Stomach smooth muscle (tissue), 2 donors: Measurements from ENCODE around the gene PID1.

ENCODE experiments used
- H3K27ac ChIP-seq: one replicate; pipeline ENCODE4 v1.7.0; 2013; ENCODE audit warnings: mild to moderate bottlenecking, low read length, inconsistent platforms
- H3K27me3 ChIP-seq, 2 donors: one replicate each; pipeline ENCODE4 v1.7.0; 2013; ENCODE audit warnings: low read length in 2 of 2; ENCODE audit not compliant: insufficient read depth in 2 of 2, control insufficient read depth in 1 of 2
- H3K36me3 ChIP-seq, 2 donors: one replicate each; pipeline ENCODE4 v1.7.0; 2013; ENCODE audit warnings: low read length in 2 of 2; ENCODE audit not compliant: control insufficient read depth in 2 of 2, insufficient read depth in 2 of 2
- H3K4me1 ChIP-seq: one replicate; pipeline ENCODE4 v1.7.0; 2013; ENCODE audit warnings: low read length; ENCODE audit not compliant: control insufficient read depth, insufficient read depth
- H3K4me3 ChIP-seq, 2 donors: one replicate each; pipeline ENCODE4 v1.7.0; 2013; ENCODE audit warnings: low read length in 2 of 2
- H3K9ac ChIP-seq, 2 donors: one replicate each; pipeline ENCODE4 v1.7.0; 2013; ENCODE audit warnings: low read length in 2 of 2, mild to moderate bottlenecking in 1 of 2
- H3K9me3 ChIP-seq, 2 donors: one replicate each; pipeline ENCODE4 v1.7.0; 2013; ENCODE audit warnings: low read length in 2 of 2; ENCODE audit not compliant: control insufficient read depth in 2 of 2
- donor health status: healthy.
- donor health status: Pancreatic carcinoma.

Gene PID1

GRCh38 chr2:229173825-229174359 is 97.2 kb downstream of the PID1 start:
- no peaks in the 10 kb centered on the region for H3K4me1 ChIP-seq

GRCh38 chr2:229170916-229171315 is 100.2 kb downstream of the PID1 start:
- Histone ChIP-seq H3K9ac (no peak overlapping the region), H3K4me3 (no peak overlapping the region), H3K36me3 (no peaks in the 10 kb centered on the region), H3K27ac (no peak overlapping the region), H3K4me1 (no peaks in the 10 kb centered on the region), H3K9me3 (peaks cover 0 to 3% of the 10 kb centered on the region in 2 donors), H3K27me3 (no peaks in the 10 kb centered on the region)

More at GRCh38 chr2:229173825-229174359, 97.2 kb downstream of the PID1 start:
- Histone ChIP-seq H3K27ac (no peak overlapping the region), H3K36me3 (no peaks in the 10 kb centered on the region), H3K27me3 (no peaks in the 10 kb centered on the region), H3K9ac (no peak overlapping the region), H3K9me3 (peaks cover 0 to 3% of the 10 kb centered on the region in 2 donors), H3K4me3 (no peak overlapping the region)

- no peak overlapping the region for H3K27ac ChIP-seq
- no peaks in the 10 kb centered on the region for H3K4me1 ChIP-seq
These were observed 100.9 kb downstream of the PID1 start for GRCh38 chr2:229170171-229170570.

GRCh38 chr2:229169751-229170150 is 101.3 kb downstream of the PID1 start:
- no peaks in the 10 kb centered on the region for H3K4me1 ChIP-seq
- no peaks in the 10 kb centered on the region for H3K36me3 ChIP-seq
- H3K9me3 ChIP-seq = peaks cover 0 to 3% of the 10 kb centered on the region in 2 donors
- no peaks in the 10 kb centered on the region for H3K27me3 ChIP-seq
- no peak overlapping the region for H3K4me3 ChIP-seq
- no peak overlapping the region for H3K9ac ChIP-seq
- no peak overlapping the region for H3K27ac ChIP-seq

More at GRCh38 chr2:229170171-229170570, 100.9 kb downstream of the PID1 start:
- H3K4me3 ChIP-seq = no peak overlapping the region
- H3K36me3 ChIP-seq = no peaks in the 10 kb centered on the region
- H3K27me3 ChIP-seq = no peaks in the 10 kb centered on the region
- no peak overlapping the region for H3K9ac ChIP-seq
- H3K9me3 ChIP-seq = peaks cover 0 to 3% of the 10 kb centered on the region in 2 donors

GRCh38 chr2:229164545-229165249 is 106.4 kb downstream of the PID1 start:
- Histone ChIP-seq H3K27ac (no peak overlapping the region), H3K4me3 (no peak overlapping the region), H3K9ac (no peak overlapping the region), H3K36me3 (no peaks in the 10 kb centered on the region), H3K4me1 (no peaks in the 10 kb centered on the region), H3K9me3 (no peaks in the 10 kb centered on the region), H3K27me3 (no peaks in the 10 kb centered on the region)

- H3K9me3 ChIP-seq = no peaks in the 10 kb centered on the region
- H3K27ac ChIP-seq = no peak overlapping the region
- no peaks in the 10 kb centered on the region for H3K27me3 ChIP-seq
- H3K4me3 ChIP-seq = no peak overlapping the region
- no peak overlapping the region for H3K9ac ChIP-seq
- no peaks in the 10 kb centered on the region for H3K36me3 ChIP-seq
- H3K4me1 ChIP-seq = no peaks in the 10 kb centered on the region
These were observed 107.2 kb downstream of the PID1 start for GRCh38 chr2:229163893-229164292.

- no peak overlapping the region for H3K27ac ChIP-seq
- H3K9me3 ChIP-seq = no peaks in the 10 kb centered on the region
- no peaks in the 10 kb centered on the region for H3K36me3 ChIP-seq
- H3K27me3 ChIP-seq = no peaks in the 10 kb centered on the region
- H3K9ac ChIP-seq = no peak overlapping the region
- no peaks in the 10 kb centered on the region for H3K4me1 ChIP-seq
- H3K4me3 ChIP-seq = no peak overlapping the region
These were observed 109.1 kb downstream of the PID1 start for GRCh38 chr2:229162015-229162414.

GRCh38 chr2:229160984-229161383 is 110.1 kb downstream of the PID1 start:
- Histone ChIP-seq H3K9me3 (no peaks in the 10 kb centered on the region), H3K36me3 (no peaks in the 10 kb centered on the region), H3K27ac (no peak overlapping the region), H3K4me1 (no peaks in the 10 kb centered on the region), H3K27me3 (no peaks in the 10 kb centered on the region), H3K4me3 (no peak overlapping the region), H3K9ac (no peak overlapping the region)

GRCh38 chr2:229160180-229160579 is 110.9 kb downstream of the PID1 start:
- H3K4me3 ChIP-seq = no peak overlapping the region
- no peak overlapping the region for H3K27ac ChIP-seq
- no peaks in the 10 kb centered on the region for H3K36me3 ChIP-seq
- no peaks in the 10 kb centered on the region for H3K4me1 ChIP-seq
- no peaks in the 10 kb centered on the region for H3K27me3 ChIP-seq
- no peak overlapping the region for H3K9ac ChIP-seq
- H3K9me3 ChIP-seq = no peaks in the 10 kb centered on the region

GRCh38 chr2:229159405-229159804 is 111.7 kb downstream of the PID1 start:
- H3K4me1 ChIP-seq = no peaks in the 10 kb centered on the region

GRCh38 chr2:229154381-229154780 is 116.7 kb downstream of the PID1 start:
- Histone ChIP-seq H3K4me1 (no peaks in the 10 kb centered on the region), H3K36me3 (no peaks in the 10 kb centered on the region)

More at GRCh38 chr2:229159405-229159804, 111.7 kb downstream of the PID1 start:
- H3K9me3 ChIP-seq = no peaks in the 10 kb centered on the region
- no peaks in the 10 kb centered on the region for H3K27me3 ChIP-seq
- H3K36me3 ChIP-seq = no peaks in the 10 kb centered on the region
- H3K27ac ChIP-seq = no peak overlapping the region
- no peak overlapping the region for H3K9ac ChIP-seq
- no peak overlapping the region for H3K4me3 ChIP-seq

More at GRCh38 chr2:229154381-229154780, 116.7 kb downstream of the PID1 start:
- Histone ChIP-seq H3K9ac (no peak overlapping the region), H3K27me3 (no peaks in the 10 kb centered on the region), H3K27ac (no peak overlapping the region), H3K4me3 (no peak overlapping the region), H3K9me3 (no peaks in the 10 kb centered on the region)
